ENCODE measurements around the gene OS9. TPM values are rescaled to one million over a fixed set of nuclear protein-coding genes. Genes with fewer than 3 reads are reported as not detected.
"Not testable (repeated sequence)": the region's sequence is repeated elsewhere in the genome, so short reads cannot be mapped to it uniquely, and the experiment has no call there.

Gene OS9
- total RNA-seq, 4 donors from 2014 or later: 139 to 223 (median 148) TPM

- Histone ChIP-seq H3K4me3 (no peak overlapping the region), H3K27ac (replicated peaks in 1 of 4) (no peak overlapping the region), H3K9me3 (no peaks in the 10 kb centered on the region), H3K4me1 (no peaks in the 10 kb centered on the region), H3K36me3 (peaks cover 51 to 71% (median 68%) of the 10 kb centered on the region in 4 donors), H3K27me3 (peaks cover 0 to 7% (median 0%) of the 10 kb centered on the region in 4 donors)
- TF ChIP-seq, protein P1, sequence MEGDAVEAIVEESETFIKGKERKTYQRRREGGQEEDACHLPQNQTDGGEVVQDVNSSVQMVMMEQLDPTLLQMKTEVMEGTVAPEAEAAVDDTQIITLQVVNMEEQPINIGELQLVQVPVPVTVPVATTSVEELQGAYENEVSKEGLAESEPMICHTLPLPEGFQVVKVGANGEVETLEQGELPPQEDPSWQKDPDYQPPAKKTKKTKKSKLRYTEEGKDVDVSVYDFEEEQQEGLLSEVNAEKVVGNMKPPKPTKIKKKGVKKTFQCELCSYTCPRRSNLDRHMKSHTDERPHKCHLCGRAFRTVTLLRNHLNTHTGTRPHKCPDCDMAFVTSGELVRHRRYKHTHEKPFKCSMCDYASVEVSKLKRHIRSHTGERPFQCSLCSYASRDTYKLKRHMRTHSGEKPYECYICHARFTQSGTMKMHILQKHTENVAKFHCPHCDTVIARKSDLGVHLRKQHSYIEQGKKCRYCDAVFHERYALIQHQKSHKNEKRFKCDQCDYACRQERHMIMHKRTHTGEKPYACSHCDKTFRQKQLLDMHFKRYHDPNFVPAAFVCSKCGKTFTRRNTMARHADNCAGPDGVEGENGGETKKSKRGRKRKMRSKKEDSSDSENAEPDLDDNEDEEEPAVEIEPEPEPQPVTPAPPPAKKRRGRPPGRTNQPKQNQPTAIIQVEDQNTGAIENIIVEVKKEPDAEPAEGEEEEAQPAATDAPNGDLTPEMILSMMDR (IDR thresholded peaks at IDR 0.05): no peak
- TF ChIP-seq EP300 (IDR thresholded peaks at IDR 0.05): no peak
- TF ChIP-seq POLR2A (IDR thresholded peaks at IDR 0.05; ENCODE audit: low read depth): no peak
- TF ChIP-seq POLR2AphosphoS5 (IDR thresholded peaks at IDR 0.05): no peak
- WGBS: 90% methylated on average over 18 of the region's 20 CpGs
- peak; percentile 75 for DNase-seq (ENCODE audit: extremely low spot score)
- intact Hi-C loops (cut with DNase I): no loop called here
Observed at GRCh38 chr12:57719777-57720605, 26.1 kb downstream of the OS9 start.

GRCh38 chr12:57720606-57721595, 27.0 kb downstream of the OS9 start:
- no peak for TF ChIP-seq EP300 (IDR thresholded peaks at IDR 0.05)
- TF ChIP-seq POLR2A (IDR thresholded peaks at IDR 0.05; ENCODE audit: low read depth): no peak
- peak; percentile 87 for DNase-seq (ENCODE audit: extremely low spot score)
- no peak overlapping the region for H3K4me3 ChIP-seq
- peaks cover 47 to 62% (median 61%) of the 10 kb centered on the region in 4 donors for H3K36me3 ChIP-seq
- H3K27ac ChIP-seq (replicated peaks in 1 of 4): no peak overlapping the region
- H3K9me3 ChIP-seq: no peaks in the 10 kb centered on the region
- peaks cover 0 to 16% (median 5%) of the 10 kb centered on the region in 4 donors for H3K27me3 ChIP-seq
- intact Hi-C loops (cut with DNase I): no loop called here
- 74% methylated on average over 11 of the region's 11 CpGs for WGBS
- peaks cover 1 to 6% (median 5%) of the 10 kb centered on the region in 4 donors for H3K4me1 ChIP-seq

- WGBS: 97% methylated on average over 16 of the region's 16 CpGs
- H3K27ac ChIP-seq (replicated peaks in 1 of 4); H3K9me3 ChIP-seq; intact Hi-C loops (cut with DNase I); H3K4me3 ChIP-seq: not testable (repeated sequence)
- peak; percentile 77 for DNase-seq (ENCODE audit: extremely low spot score)
- peaks cover 11 to 17% (median 16%) of the 10 kb centered on the region in 4 donors for H3K4me1 ChIP-seq
- H3K36me3 ChIP-seq: peaks cover 37 to 51% (median 50%) of the 10 kb centered on the region in 4 donors
- H3K27me3 ChIP-seq: peaks cover 5 to 28% (median 8%) of the 10 kb centered on the region in 4 donors
Observed at GRCh38 chr12:57721846-57722608, 28.1 kb downstream of the OS9 start.

DNA sequence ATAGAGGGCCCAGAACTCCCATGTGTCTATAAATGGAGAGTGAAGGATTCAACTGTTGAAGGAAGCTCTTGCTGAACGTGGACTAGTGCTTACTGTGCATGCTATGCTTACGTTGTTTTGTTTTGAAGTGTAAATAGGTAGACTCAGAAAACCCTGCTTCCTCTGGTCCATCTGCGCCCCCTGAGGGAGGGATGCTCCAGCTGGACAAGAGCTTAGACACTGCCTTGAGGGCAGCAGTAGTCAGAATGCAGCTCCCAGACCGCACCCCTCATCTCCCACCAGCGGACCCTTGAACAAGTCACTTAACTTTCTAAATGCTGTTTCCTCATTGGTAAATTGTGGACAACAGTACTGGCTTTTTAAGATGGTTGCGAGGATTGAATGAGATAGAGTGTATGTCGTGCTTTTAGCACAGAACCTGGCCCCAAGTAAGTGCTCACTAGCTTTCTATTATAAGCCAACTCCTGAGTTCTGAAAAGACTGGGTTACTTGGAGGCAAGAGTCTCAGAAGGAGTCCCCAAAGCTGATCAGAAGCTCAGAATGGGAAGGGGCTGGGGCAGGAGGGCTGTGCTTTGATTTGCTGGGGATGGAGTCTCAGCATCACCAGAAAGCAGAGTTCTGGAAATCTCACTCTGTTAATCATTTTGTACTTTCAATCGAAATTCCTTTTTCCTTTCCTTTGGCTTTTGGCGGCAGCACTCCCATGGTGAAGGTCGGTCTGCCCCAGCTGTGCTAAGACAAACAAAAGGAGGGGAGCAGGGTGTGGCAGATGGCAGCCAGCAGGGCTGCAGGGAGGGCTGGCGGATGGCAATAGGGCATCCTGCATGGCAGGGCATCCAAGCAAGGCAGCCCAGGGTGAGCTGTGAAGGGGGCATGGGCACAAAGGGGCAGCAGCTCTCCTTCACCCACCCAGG, 29.0 kb downstream of the OS9 start:
- H3K4me3 ChIP-seq: no peak overlapping the region
- H3K4me1 ChIP-seq: peaks cover 14 to 25% (median 21%) of the 10 kb centered on the region in 4 donors
- no peak overlapping the region for H3K27ac ChIP-seq (replicated peaks in 1 of 4)
- TF ChIP-seq POLR2AphosphoS5 (IDR thresholded peaks at IDR 0.05) (no peak), EP300 (IDR thresholded peaks at IDR 0.05) (no peak), POLR2A (IDR thresholded peaks at IDR 0.05; ENCODE audit: low read depth) (no peak)
- TF ChIP-seq, protein P1 (IDR thresholded peaks at IDR 0.05): no peak
- 61% methylated on average over 11 of the region's 11 CpGs for WGBS
- peaks cover 30 to 42% (median 41%) of the 10 kb centered on the region in 4 donors for H3K36me3 ChIP-seq
- H3K27me3 ChIP-seq: peaks cover 6 to 37% (median 13%) of the 10 kb centered on the region in 4 donors
- intact Hi-C loops (cut with DNase I): no loop called here
- peak; percentile 77 for DNase-seq (ENCODE audit: extremely low spot score)
- H3K9me3 ChIP-seq: no peaks in the 10 kb centered on the region

Data from esophagus muscularis mucosa (tissue), 4 donors.